Measurements from ENCODE around the gene PSEN2. TPM values are rescaled to one million over a fixed set of nuclear protein-coding genes. Genes with fewer than 3 reads are reported as not detected.

The PSEN2 gene
- total RNA-seq, 2 donors from 2014 or later: 45.3 to 78.3 TPM

- intact Hi-C loops (cut with DNase I): loop anchor here (5.0 to 10.0 kb wide), 4 partner anchors 88 to 410 kb away; partner anchors contain the start of genes ITPKB and STUM
Observed at GRCh38 chr1:226825037-226825745, 45.2 kb upstream of the PSEN2 start.

GRCh38 chr1:226825746-226826100, 44.7 kb upstream of the PSEN2 start:
- intact Hi-C loops (cut with DNase I): loop anchor here (5.0 to 10.0 kb wide), 4 partner anchors 88 to 411 kb away; partner anchors contain the start of genes ITPKB and STUM
- WGBS: 96% methylated on average over 3 of the region's 3 CpGs

More at GRCh38 chr1:226825037-226825745, 45.2 kb upstream of the PSEN2 start:
- Histone ChIP-seq H3K4me3 (no peak overlapping the region), H3K27ac (no peak overlapping the region), H3K4me1 (replicated peaks) (no peaks in the 10 kb centered on the region), H3K36me3 (no peaks in the 10 kb centered on the region), H3K27me3 (replicated peaks; ENCODE audit: insufficient read depth) (no peaks in the 10 kb centered on the region), H3K9me3 (no peaks in the 10 kb centered on the region)
- 75% methylated on average over 9 of the region's 9 CpGs for WGBS
- TF ChIP-seq POLR2A (IDR thresholded peaks at IDR 0.05) (no peak), CTCF (IDR thresholded peaks at IDR 0.05) (no peak), POLR2AphosphoS5 (IDR thresholded peaks at IDR 0.05) (no peak)
- no peak for DNase-seq (ENCODE audit: low spot score)

GRCh38 chr1:226826479-226827261, 43.7 kb upstream of the PSEN2 start:
- H3K27ac ChIP-seq: no peak overlapping the region

More at GRCh38 chr1:226825746-226826100, 44.7 kb upstream of the PSEN2 start:
- H3K36me3 ChIP-seq: no peaks in the 10 kb centered on the region
- no peak overlapping the region for H3K27ac ChIP-seq
- H3K4me1 ChIP-seq (replicated peaks): no peaks in the 10 kb centered on the region
- no peaks in the 10 kb centered on the region for H3K9me3 ChIP-seq
- no peak overlapping the region for H3K4me3 ChIP-seq
- DNase-seq (ENCODE audit: low spot score): no peak
- H3K27me3 ChIP-seq (replicated peaks; ENCODE audit: insufficient read depth): no peaks in the 10 kb centered on the region
- no peak for TF ChIP-seq CTCF (IDR thresholded peaks at IDR 0.05)
- no peak for TF ChIP-seq POLR2AphosphoS5 (IDR thresholded peaks at IDR 0.05)
- TF ChIP-seq POLR2A (IDR thresholded peaks at IDR 0.05): no peak

GRCh38 chr1:226827458-226827857, 43.0 kb upstream of the PSEN2 start:
- no peak for DNase-seq (ENCODE audit: low spot score)
- intact Hi-C loops (cut with DNase I): loop anchor here (5.0 to 10.0 kb wide), 4 partner anchors 90 to 413 kb away; partner anchors contain the start of genes ITPKB and STUM
- TF ChIP-seq POLR2AphosphoS5 (IDR thresholded peaks at IDR 0.05) (no peak), POLR2A (IDR thresholded peaks at IDR 0.05) (no peak), CTCF (IDR thresholded peaks at IDR 0.05) (no peak)
- Histone ChIP-seq H3K4me3 (no peak overlapping the region), H3K27me3 (replicated peaks; ENCODE audit: insufficient read depth) (no peaks in the 10 kb centered on the region), H3K4me1 (replicated peaks) (no peaks in the 10 kb centered on the region), H3K9me3 (no peaks in the 10 kb centered on the region), H3K27ac (peak overlapping the region in 1 of 2 donors; percentile 31), H3K36me3 (no peaks in the 10 kb centered on the region)
- WGBS: 75% methylated on average over 11 of the region's 11 CpGs

More at GRCh38 chr1:226826479-226827261, 43.7 kb upstream of the PSEN2 start:
- WGBS: 97% methylated on average over 19 of the region's 19 CpGs
- H3K4me3 ChIP-seq: no peak overlapping the region
- no peaks in the 10 kb centered on the region for H3K4me1 ChIP-seq (replicated peaks)
- H3K27me3 ChIP-seq (replicated peaks; ENCODE audit: insufficient read depth): no peaks in the 10 kb centered on the region
- no peaks in the 10 kb centered on the region for H3K9me3 ChIP-seq
- TF ChIP-seq POLR2AphosphoS5 (IDR thresholded peaks at IDR 0.05) (no peak), POLR2A (IDR thresholded peaks at IDR 0.05) (no peak), CTCF (IDR thresholded peaks at IDR 0.05) (no peak)
- DNase-seq (ENCODE audit: low spot score): no peak
- intact Hi-C loops (cut with DNase I): loop anchor here (5.0 to 10.0 kb wide), 4 partner anchors 89 to 412 kb away; partner anchors contain the start of genes ITPKB and STUM
- no peaks in the 10 kb centered on the region for H3K36me3 ChIP-seq

Measured in prostate gland (tissue), 2 donors.